Neural progenitor cell (in vitro differentiated cells): ENCODE data around the gene DUXA. TPM values are rescaled to one million over a fixed set of nuclear protein-coding genes. Genes with fewer than 3 reads are reported as not detected.
"Not testable (repeated sequence)": the region's sequence is repeated elsewhere in the genome, so short reads cannot be mapped to it uniquely, and the experiment has no call there.

Experiments
- DNase-seq: peaks from one replicate; pipeline ENCODE4 v3.0.0-alpha.2; 2016; ENCODE audit warnings: low spot score
- H2AFZ ChIP-seq: fragments of 200-600 bp; sonication (generic); replicated peaks from 2 replicates; pipeline ENCODE4 v1.6.1; 2016; ENCODE audit warnings: antibody characterized with exemption
- H3F3A ChIP-seq: fragments of 200-600 bp; sonication (generic); 2 replicates; pipeline ENCODE4 v1.6.1; 2016; ENCODE audit warnings: antibody characterized with exemption, low read depth
- H3K27ac ChIP-seq: fragments of 200-600 bp; sonication (generic); 2 replicates; pipeline ENCODE4 v1.5.1; 2016; ENCODE audit warnings: mild to moderate bottlenecking
- H3K27me3 ChIP-seq: fragments of 200-600 bp; sonication (generic); 2 replicates; pipeline ENCODE4 v1.6.1; 2016; ENCODE audit warnings: mild to moderate bottlenecking, moderate library complexity
- H3K36me3 ChIP-seq: fragments of 200-600 bp; sonication (generic); 2 replicates; pipeline ENCODE4 v1.5.1; 2016
- H3K4me1 ChIP-seq: fragments of 200-600 bp; sonication (generic); 2 replicates; pipeline ENCODE4 v1.6.1; 2016; ENCODE audit warnings: mixed run types
- H3K4me2 ChIP-seq: fragments of 200-600 bp; sonication (generic); 2 replicates; pipeline ENCODE4 v1.6.1; 2016
- H3K4me3 ChIP-seq: fragments of 200-600 bp; sonication (generic); 2 replicates; pipeline ENCODE4 v1.5.1; 2016
- H3K79me2 ChIP-seq: fragments of 200-600 bp; sonication (generic); 2 replicates; pipeline ENCODE4 v1.6.1; 2016; ENCODE audit warnings: low read depth
- H3K9ac ChIP-seq: fragments of 200-600 bp; sonication (generic); 2 replicates; pipeline ENCODE4 v1.6.1; 2016
- H3K9me3 ChIP-seq: fragments of 200-600 bp; sonication (generic); 2 replicates; pipeline ENCODE4 v1.5.1; 2016; ENCODE audit warnings: low read depth
- H4K20me1 ChIP-seq: fragments of 200-600 bp; sonication (generic); 2 replicates; pipeline ENCODE4 v1.6.1; 2016; ENCODE audit warnings: low read depth
- H3K27ac Mint-ChIP-seq: 3 replicates; pipeline ENCODE4 v1.8.0; 2021; ENCODE audit warnings: mixed read lengths
- H3K27me3 Mint-ChIP-seq: 2 replicates; pipeline ENCODE4 v1.8.0; 2022; ENCODE audit warnings: low read depth, mild to moderate bottlenecking, inconsistent platforms, moderate library complexity, mixed read lengths; ENCODE audit not compliant: insufficient read depth
- H3K36me3 Mint-ChIP-seq: 3 replicates; pipeline ENCODE4 v1.8.0; 2021; ENCODE audit warnings: mixed read lengths
- H3K4me1 Mint-ChIP-seq: 3 replicates; pipeline ENCODE4 v1.8.0; 2021; ENCODE audit warnings: mixed read lengths
- H3K4me3 Mint-ChIP-seq: 3 replicates; pipeline ENCODE4 v1.8.0; 2021; ENCODE audit warnings: mild to moderate bottlenecking, moderate library complexity, mixed read lengths
- H3K9me3 Mint-ChIP-seq: 3 replicates; pipeline ENCODE4 v1.8.0; 2020; ENCODE audit warnings: mixed read lengths
- EZH2 ChIP-seq: fragments of 200-600 bp; sonication (generic); IDR thresholded peaks from 2 replicates; pipeline ENCODE4 v1.6.1; 2017; ENCODE audit warnings: antibody characterized with exemption, mild to moderate bottlenecking, moderate library complexity
- EZH2phosphoT487 ChIP-seq: fragments of 200-600 bp; sonication (generic); IDR thresholded peaks from 2 replicates; pipeline ENCODE4 v1.6.1; 2017; ENCODE audit warnings: antibody characterized with exemption
- total RNA-seq: library from RNA; depleted of rRNA; stranded (reverse); fragments of >200 nt; gene quantifications from 2 replicates; pipeline ENCODE4 v1.2.3, GENCODE V29; 2015; ENCODE audit warnings: low replicate concordance
- TF ChIP-seq, protein P1 (sequence below): fragments of 200-600 bp; sonication (generic); IDR thresholded peaks from 2 replicates; pipeline ENCODE4 v1.5.1; 2017; ENCODE audit warnings: antibody characterized with exemption, mild to moderate bottlenecking

DUXA gene
- total RNA-seq, 1 donor from 2014 or later = not detected

DNA sequence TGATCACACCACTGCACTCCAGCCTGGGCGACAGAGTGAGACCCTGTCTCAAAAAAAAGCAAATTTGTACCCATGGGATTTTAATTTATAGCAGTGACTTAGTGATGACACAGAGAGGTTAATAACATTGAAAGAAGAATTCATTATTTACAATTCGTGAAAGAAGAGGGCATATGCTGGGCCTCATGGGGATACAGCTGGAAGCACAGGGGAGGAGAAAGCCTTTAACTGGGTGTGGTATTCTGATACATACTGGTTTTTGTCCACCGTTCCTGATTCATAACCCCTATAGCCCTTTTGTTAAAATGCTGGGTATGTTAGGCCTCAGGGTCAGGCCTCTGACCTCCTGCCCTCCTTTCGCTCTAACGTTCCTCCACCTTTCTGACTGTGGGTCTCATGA lies 34.9 kb upstream of the DUXA start:
- Mint-ChIP-seq H3K4me3 (no peak overlapping the region), H3K9me3 (no peaks in the 10 kb centered on the region), H3K27me3 (no peaks in the 10 kb centered on the region), H3K4me1 (no peaks in the 10 kb centered on the region), H3K27ac (no peak overlapping the region), H3K36me3 (peaks cover 62% of the 10 kb centered on the region)
- H4K20me1 ChIP-seq = no peaks in the 10 kb centered on the region
- no peak overlapping the region for H3K4me3 ChIP-seq
- H3K36me3 ChIP-seq = no peaks in the 10 kb centered on the region
- DNase-seq = no peak
- H3F3A ChIP-seq = no peaks in the 10 kb centered on the region
- H2AFZ ChIP-seq = no peak overlapping the region
- H3K4me2 ChIP-seq = no peak overlapping the region
- no peaks in the 10 kb centered on the region for H3K9me3 ChIP-seq
- peaks cover 34% of the 10 kb centered on the region for H3K79me2 ChIP-seq
- H3K4me1 ChIP-seq = no peaks in the 10 kb centered on the region
- H3K9ac ChIP-seq = no peak overlapping the region
- TF ChIP-seq EZH2phosphoT487 (no peak), EZH2 (no peak)
- TF ChIP-seq, protein P1, sequence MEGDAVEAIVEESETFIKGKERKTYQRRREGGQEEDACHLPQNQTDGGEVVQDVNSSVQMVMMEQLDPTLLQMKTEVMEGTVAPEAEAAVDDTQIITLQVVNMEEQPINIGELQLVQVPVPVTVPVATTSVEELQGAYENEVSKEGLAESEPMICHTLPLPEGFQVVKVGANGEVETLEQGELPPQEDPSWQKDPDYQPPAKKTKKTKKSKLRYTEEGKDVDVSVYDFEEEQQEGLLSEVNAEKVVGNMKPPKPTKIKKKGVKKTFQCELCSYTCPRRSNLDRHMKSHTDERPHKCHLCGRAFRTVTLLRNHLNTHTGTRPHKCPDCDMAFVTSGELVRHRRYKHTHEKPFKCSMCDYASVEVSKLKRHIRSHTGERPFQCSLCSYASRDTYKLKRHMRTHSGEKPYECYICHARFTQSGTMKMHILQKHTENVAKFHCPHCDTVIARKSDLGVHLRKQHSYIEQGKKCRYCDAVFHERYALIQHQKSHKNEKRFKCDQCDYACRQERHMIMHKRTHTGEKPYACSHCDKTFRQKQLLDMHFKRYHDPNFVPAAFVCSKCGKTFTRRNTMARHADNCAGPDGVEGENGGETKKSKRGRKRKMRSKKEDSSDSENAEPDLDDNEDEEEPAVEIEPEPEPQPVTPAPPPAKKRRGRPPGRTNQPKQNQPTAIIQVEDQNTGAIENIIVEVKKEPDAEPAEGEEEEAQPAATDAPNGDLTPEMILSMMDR = no peak
- no peaks in the 10 kb centered on the region for H3K27me3 ChIP-seq
- no peak overlapping the region for H3K27ac ChIP-seq

DNA sequence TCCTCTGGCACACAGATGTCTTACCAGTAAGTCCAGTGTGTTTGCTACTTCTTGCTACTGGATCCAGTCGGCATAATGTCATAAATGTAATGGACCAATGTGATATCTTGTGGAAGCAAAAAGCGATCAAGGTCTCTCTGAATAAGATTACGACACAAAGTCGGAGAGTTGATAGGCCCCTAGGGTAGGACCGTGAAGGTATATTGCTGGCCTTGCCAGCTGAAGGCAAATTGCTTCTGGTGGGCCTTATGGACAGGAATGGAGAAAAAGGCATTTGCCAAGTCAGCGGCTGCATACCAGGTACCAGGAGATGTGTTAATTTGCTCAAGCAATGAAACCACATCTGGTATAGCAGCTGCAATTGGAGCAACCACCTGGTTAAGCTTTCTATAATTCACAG lies 30.6 kb upstream of the DUXA start:
- peaks cover 33% of the 10 kb centered on the region for H3K79me2 ChIP-seq
- not testable (repeated sequence) for H4K20me1 ChIP-seq, H2AFZ ChIP-seq, H3K4me3 ChIP-seq, H3K27me3 Mint-ChIP-seq, H3K4me1 Mint-ChIP-seq, H3K27ac ChIP-seq, H3K4me1 ChIP-seq, H3K9me3 Mint-ChIP-seq, H3K9me3 ChIP-seq, DNase-seq, H3K4me3 Mint-ChIP-seq, H3K9ac ChIP-seq, H3K27me3 ChIP-seq, H3F3A ChIP-seq, H3K27ac Mint-ChIP-seq, H3K36me3 ChIP-seq, H3K4me2 ChIP-seq
- peaks cover 76% of the 10 kb centered on the region for H3K36me3 Mint-ChIP-seq

DNA sequence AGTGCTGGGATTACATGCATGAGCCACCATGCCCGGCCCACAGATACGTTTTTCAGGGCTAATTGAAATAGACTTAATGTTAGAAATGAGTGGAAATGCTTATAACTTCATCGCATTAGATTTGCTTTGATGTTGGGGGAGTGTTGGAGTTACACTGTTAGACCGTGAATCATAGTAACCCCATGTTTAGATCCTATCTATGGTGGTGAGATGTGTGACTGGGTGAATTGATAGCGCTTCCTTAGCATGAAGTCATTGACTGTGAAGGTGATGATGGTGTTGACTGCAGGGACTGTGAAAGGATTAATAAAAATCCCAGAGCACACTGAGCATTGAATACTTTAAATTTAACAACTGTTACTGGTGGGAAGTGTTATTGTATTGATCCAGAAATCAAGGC lies 25.7 kb upstream of the DUXA start:
- DNase-seq = no peak
- H4K20me1 ChIP-seq = peaks cover 19% of the 10 kb centered on the region
- H3K4me2 ChIP-seq = peak overlapping the region; percentile 99
- TF ChIP-seq EZH2 (no peak), EZH2phosphoT487 (no peak)
- TF ChIP-seq, protein P1 = no peak
- Mint-ChIP-seq H3K27me3 (peaks cover 4% of the 10 kb centered on the region), H3K36me3 (peaks cover 62% of the 10 kb centered on the region), H3K9me3 (peaks cover 34% of the 10 kb centered on the region), H3K4me3 (peak overlapping the region; percentile 98), H3K27ac (no peak overlapping the region), H3K4me1 (peaks cover 13% of the 10 kb centered on the region)
- H3K36me3 ChIP-seq = peaks cover 6% of the 10 kb centered on the region
- H3F3A ChIP-seq = peaks cover 12% of the 10 kb centered on the region
- H3K27ac ChIP-seq = no peak overlapping the region
- peaks cover 8% of the 10 kb centered on the region for H3K4me1 ChIP-seq
- H3K9ac ChIP-seq = no peak overlapping the region
- H3K79me2 ChIP-seq = peaks cover 32% of the 10 kb centered on the region
- H2AFZ ChIP-seq = no peak overlapping the region
- H3K27me3 ChIP-seq = no peaks in the 10 kb centered on the region
- H3K9me3 ChIP-seq = peaks cover 9% of the 10 kb centered on the region
- peak overlapping the region; percentile 92 for H3K4me3 ChIP-seq

DNA sequence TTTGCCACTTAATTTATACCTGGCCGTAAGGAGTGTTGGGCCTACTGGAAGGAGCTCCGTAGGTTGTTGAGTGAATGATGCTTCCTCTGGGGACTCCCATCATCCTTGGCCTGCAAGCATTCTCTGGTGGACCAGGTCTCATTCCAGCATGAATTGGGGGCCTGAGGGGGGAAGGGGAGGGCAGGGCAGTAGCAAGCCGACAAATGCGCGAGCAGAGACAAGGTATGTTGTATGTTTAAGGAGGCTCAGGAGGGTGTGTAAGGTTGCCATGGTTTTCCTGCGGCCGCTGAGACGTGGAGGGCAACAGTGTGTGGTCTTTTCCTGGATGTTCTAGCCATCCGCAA lies 24.8 kb upstream of the DUXA start:
- H3K27me3 ChIP-seq = no peaks in the 10 kb centered on the region
- DNase-seq = peak; percentile 15
- peak overlapping the region; percentile 86 for H3K9ac ChIP-seq
- peak overlapping the region; percentile 90 for H3K27ac Mint-ChIP-seq
- TF ChIP-seq EZH2phosphoT487 (no peak), EZH2 (no peak)
- TF ChIP-seq, protein P1 = no peak
- peaks cover 6% of the 10 kb centered on the region for H3K36me3 ChIP-seq
- H2AFZ ChIP-seq = peak overlapping the region; percentile 98
- H3K9me3 ChIP-seq = peaks cover 9% of the 10 kb centered on the region
- peaks cover 12% of the 10 kb centered on the region for H3F3A ChIP-seq
- peaks cover 13% of the 10 kb centered on the region for H3K4me1 Mint-ChIP-seq
- peak overlapping the region; percentile 92 for H3K4me3 ChIP-seq
- peak overlapping the region; percentile 98 for H3K4me3 Mint-ChIP-seq
- peaks cover 40% of the 10 kb centered on the region for H3K9me3 Mint-ChIP-seq
- peaks cover 19% of the 10 kb centered on the region for H4K20me1 ChIP-seq
- peaks cover 8% of the 10 kb centered on the region for H3K4me1 ChIP-seq
- peaks cover 55% of the 10 kb centered on the region for H3K36me3 Mint-ChIP-seq
- H3K4me2 ChIP-seq = peak overlapping the region; percentile 99
- H3K27ac ChIP-seq = no peak overlapping the region
- H3K79me2 ChIP-seq = peaks cover 32% of the 10 kb centered on the region
- H3K27me3 Mint-ChIP-seq = peaks cover 4% of the 10 kb centered on the region
